GM18520 (cell line): ENCODE measurements around the gene HGS.
"Not testable (repeated sequence)": the region's sequence is repeated elsewhere in the genome, so short reads cannot be mapped to it uniquely, and the experiment has no call there.

Experiments used
- ATAC-seq: cut with Tn5 transposase; IDR thresholded peaks from one replicate; pipeline ENCODE4 v1.9.1; 2021; ENCODE audit not compliant: unreplicated experiment

The HGS gene

GRCh38 chr17:81738801-81739393 is 55.1 kb downstream of the HGS start:
- ATAC-seq = no peak

DNA sequence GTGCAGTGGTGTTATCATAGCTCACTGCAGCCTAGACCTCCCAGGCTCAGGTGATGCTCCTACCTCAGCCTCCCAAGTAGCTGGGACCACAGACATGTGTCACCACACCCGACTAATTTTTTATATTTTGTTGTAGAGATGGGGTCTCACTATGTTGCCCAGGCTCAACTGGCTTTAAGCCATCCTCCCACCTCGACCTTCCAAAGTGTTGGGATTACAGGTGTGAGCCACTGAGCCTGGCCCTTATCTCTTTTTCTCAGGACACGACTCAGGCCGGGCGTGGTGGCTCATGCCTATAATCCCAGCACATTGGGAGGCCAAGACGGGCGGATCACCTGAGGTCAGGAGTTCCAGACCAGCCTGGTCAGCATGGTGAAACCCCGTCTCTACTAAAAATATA is 55.8 kb downstream of the HGS start:
- not testable (repeated sequence) for ATAC-seq

DNA sequence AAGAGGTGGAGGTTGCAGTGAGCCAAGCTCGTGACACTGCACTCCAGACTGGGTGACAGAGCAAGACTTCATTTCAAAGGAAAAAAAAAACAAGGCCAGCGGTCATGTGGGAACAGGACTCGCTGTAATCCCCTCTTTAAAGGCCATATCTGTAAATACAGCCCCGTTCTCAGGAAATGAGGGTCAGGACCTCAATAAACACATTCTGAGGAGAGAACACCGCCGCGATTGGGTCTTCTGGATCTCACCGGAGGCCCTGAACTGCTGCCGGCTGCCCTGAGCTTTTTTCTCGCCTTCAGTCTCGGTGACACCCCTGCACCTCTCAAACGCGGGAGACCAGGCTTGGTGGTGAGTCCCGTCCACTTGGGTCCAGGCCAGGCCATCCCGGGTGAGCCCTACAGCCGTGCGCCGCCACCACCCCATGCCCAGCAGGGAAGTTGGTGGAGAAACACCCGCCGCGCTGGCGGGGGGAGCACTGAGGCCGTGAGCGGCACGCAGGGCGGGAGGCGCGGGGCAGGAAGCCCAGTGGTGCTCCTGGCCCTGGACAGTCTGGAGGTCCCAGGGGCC is 56.7 kb downstream of the HGS start:
- no peak for ATAC-seq

DNA sequence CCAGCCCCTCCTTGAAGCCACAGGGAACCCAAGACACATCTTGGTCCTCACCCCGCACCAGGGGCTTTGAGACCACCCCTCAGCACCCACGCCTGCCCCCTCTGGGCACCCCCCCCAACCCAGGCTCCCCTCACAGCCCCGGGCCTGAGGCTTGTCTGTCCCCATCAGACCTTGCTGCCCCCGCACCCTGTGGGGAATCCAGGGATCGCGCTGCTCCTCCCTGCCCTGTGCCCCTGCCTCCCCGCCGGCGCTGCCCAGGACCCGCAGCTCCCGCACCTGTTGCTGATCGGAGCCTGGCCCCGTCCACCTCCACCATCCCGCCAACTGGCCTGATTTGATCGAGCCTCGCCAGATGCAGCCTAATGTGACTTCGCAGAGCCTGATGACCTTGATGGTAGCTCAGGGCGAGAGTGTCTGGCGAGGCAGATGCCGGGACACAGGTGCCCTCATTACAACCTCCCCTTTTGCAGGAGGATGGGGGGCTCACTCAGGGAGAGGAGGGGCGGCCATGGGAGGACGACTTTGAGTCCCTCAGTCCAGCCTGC is 57.3 kb downstream of the HGS start:
- ATAC-seq = no peak

DNA sequence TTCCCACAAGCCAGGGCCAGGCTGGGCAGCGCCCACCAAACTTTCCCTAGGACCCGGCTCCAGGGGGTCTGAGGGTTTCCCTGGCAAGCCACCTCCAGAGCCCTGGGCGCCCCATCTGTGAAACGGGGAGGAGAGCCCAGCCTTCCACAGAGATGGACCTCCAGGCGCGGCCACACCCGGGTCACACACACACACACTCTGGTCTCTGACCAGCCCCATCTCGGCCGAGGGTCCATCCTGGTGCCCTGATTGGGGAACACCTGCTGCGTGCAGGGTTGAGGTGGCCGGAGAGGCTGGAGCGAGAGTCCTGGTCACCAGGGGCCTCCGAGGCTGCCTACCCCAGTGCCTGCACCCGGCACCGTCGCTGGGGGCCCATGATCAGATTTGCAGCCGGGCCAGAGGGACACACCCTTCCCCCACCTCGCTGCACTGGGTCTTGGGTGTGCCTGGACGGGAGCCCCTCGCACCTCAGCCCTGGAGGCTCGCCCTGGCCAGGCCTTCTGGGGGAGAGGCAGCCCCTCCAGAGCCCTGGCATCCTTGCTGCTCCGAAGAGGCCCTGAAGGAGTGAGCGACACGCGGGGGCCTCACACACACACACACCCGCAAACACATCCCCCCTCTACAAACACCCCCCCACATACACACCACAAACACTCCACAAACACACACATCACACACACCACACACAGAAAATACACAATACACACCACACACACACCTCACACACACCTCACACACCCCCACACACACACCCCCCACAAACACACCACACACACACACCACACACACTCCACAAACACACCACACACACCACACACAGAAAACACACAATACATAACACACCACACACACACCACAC is 58.0 kb downstream of the HGS start:
- ATAC-seq = no peak
